NK-92 (cell line): ENCODE measurements around the gene ARL4A.

ENCODE experiments used
- DNase-seq: peaks from one replicate; lab custom pipeline; 2025; ENCODE audit not compliant: unreplicated experiment; lab: John Stamatoyannopoulos, UW

ARL4A gene

DNA sequence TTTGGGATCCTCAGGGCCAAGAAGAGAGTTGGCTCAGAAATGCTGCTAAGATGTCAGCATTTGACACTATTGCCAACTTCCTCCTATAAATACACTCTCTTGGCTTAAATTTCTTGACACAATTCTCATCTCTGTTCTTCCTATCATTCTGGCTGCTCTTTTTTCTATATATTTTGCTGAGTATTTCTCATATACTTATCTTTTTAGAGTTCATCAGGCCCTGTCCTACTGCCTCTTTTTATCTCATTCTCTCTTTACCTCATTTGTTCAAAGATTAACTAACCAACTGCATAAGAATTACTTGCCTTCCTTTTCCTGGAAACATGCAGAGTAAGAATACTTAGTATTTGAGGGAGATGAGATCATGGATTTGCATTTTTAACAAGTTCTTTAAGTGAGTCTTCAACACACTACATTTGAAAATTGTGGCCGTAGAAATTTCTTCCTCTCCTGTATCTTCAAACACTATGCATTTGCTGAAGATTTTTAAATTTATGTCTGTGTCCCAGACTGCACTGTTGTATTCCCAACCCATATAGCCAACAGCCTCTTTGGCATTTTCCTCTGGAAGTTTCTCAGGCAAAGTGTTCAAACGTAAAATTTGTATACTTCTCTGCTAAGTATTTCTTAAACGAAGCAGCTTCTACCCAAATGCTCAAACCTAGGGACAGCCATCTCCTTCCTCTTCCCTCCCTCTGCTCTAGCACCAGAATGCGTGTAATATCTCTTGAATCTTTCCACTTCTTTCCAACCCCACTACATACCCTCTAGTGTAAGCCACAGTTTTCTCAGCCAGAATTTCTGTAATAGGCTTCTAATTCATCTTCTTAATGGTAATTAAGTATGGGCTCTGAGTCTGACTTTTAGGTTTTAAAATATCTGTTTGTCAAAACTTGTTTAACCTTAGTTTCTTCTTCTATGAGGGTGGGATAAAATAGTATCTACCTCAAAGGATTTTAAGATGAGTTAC lies 35.5 kb downstream of the ARL4A start:
- no peak for DNase-seq

- no peak for DNase-seq
Measured at GRCh38 chr7:12725575-12726316, 38.3 kb downstream of the ARL4A start.

- DNase-seq: no peak
Measured at GRCh38 chr7:12726908-12727307, 39.5 kb downstream of the ARL4A start.

DNA sequence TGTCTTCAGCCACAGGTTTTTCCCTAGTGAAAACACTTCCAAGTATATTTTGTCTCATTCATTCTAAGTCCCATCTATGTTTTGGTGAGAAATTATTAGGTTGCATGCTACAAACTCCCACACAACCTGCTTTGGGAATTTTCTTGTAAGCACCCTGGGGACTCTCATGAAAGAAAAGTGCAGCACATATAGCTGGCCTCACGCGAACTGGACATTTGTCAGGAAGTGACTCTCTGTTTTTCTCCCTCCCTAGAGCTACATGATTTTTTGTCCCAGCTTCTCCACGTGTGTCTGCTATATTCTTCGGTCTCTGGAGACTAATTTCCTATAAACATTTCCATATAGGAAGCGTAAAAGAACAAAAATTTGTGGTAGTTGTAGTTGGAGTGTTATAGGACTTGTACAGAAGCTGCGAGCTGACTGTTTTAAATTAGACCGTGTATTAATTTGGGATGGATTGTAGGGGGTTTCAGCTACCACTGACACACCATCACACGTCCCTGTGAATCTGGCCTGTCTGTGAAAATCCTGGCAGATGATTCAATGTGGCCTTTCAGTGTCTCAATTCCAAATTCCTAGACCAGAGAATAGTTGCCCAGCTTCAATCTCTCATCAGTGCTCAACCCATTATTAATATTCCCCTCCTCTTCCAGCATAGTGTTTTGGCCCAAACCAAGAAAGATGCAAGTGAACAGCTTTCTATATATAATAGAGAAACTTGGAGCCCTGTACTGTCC lies 40.2 kb downstream of the ARL4A start:
- DNase-seq: no peak

GRCh38 chr7:12728192-12728538 lies 40.7 kb downstream of the ARL4A start:
- DNase-seq: no peak

DNA sequence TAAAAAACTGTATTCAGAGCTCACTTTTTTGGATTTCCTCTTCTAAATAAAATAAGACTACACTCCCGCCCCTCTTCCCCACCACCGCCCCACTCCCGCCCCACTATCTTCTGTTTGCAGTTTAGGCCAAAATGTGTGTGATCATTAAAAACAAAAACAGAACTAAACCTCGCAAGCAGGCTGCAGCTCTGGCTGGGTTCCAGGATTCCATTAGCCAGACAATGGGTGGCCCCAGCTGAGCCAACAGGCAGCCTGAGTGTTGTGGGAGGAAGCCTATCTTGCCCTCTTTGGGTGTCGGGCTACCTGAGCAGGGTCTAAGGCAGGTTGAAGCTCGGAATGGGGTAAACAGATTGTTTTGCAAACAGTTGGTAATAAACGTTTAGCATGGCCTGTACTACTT lies 41.7 kb downstream of the ARL4A start:
- DNase-seq: no peak

DNA sequence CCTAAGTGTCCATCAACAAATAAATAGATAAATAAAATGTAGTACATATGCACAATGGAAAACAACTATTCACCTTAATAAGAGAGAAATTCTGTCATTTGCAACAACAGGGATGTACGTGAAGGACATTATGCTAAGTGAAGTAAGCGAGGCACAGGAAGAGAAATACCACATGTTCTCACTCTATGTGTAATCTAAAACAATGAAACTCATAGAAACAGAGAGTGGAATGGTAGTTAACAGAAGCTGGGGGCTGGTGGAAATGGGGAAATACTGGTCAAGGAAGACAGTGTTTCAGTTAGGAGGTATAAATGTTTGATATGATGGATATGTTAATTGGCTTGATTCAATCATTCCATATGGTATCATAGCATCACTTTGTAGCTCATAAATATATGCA lies 43.1 kb downstream of the ARL4A start:
- DNase-seq: no peak

DNA sequence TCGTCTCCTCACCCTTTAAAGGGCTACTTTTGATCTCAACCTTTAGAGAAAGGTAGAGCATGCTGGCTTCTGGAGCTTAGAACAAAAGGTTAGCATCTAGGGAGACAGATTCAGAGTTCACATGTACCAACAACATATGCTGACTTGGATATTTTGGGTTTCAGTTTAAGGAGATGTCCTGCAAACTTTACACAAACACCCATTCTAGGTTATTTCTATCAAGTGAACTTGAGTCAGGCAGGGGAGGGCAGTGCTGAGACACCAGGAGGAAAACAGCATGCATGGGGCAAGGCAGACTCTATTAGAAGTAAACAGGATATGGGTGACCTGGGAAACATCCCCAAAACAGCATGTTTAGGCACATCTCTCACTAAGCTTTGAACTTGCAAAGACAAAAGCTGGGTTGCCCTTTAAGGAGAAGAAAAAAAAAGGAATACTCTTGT lies 43.8 kb downstream of the ARL4A start:
- DNase-seq: no peak

DNA sequence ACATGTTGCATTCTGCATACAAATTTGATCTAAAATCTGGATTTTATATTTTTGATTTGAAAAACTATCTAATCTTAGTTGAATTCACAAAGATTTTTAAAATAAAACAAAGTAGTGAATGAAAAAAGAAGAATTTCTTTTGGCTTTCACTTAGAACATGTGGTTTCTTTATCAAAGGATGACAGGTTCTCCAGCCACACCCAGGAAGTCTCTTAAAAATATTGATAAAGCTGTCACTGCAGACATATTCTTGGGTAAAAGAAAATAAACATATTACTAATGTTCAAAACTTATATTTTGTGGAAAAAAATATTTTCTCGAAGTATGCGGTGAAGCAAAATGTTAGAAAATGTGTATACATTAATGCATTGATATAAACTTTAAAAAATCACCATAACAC lies 44.3 kb downstream of the ARL4A start:
- DNase-seq: no peak

GRCh38 chr7:12732428-12732827 lies 45.0 kb downstream of the ARL4A start:
- no peak for DNase-seq

DNA sequence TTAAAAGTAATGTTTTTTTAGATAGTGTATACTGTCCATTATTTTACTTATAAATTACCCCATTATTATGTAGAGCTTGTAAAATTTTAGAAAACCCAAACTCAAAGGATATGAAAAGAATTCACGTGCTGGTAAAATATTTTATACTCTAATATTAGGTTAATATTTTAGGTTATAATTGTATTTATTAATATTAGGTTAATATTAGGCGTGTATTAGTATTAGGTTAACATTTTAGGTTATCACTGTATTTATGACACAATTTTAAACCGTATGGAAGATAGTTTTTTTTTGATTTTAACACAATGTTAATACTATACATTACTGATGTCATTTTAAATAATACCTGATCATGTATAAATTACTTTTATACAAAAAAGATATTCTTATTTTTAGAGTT lies 48.5 kb downstream of the ARL4A start:
- DNase-seq: no peak

GRCh38 chr7:12737373-12737772 lies 49.9 kb downstream of the ARL4A start:
- no peak for DNase-seq

DNA sequence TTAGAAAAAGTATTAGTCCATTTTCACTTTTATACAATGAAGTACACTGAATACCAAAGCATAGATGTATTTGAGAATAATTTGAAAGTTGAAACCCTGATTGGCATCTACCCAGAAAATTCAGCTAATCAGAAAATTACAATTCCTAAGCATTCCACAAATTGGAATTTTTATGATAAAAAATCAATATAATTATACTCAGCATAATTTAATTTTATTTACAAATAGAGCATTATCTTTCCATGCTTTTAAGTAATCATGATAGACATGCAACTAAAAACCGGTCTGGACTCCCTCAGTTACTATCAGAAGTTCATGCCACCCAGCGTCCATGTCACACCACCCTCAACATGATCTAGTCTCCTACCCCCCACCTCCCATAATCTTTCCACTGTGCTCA lies 50.4 kb downstream of the ARL4A start:
- no peak for DNase-seq

GRCh38 chr7:12738665-12739064 lies 51.2 kb downstream of the ARL4A start:
- DNase-seq: no peak
